Measurements from ENCODE around the gene ATP1A3.

GRCh38 chr19:41984961-41985360, 9.1 kb downstream of the ATP1A3 start:
- TF ChIP-seq CTCF (IDR thresholded peaks at IDR 0.05) (no peak), EZH2 (IDR thresholded peaks at IDR 0.05; ENCODE audit: borderline replicate concordance, insufficient read depth, low read depth, low read length, poor library complexity, severe bottlenecking) (no peak)

Data from B cell (primary cell).